Measurements from ENCODE around the gene YTHDF2. TPM values are rescaled to one million over a fixed set of nuclear protein-coding genes. Genes with fewer than 3 reads are reported as not detected.
A peak's percentile ranks its signal among the peaks of the same experiment; 100 is the strongest.
"Not testable (repeated sequence)": the region's sequence is repeated elsewhere in the genome, so short reads cannot be mapped to it uniquely, and the experiment has no call there.

YTHDF2 gene
- total RNA-seq, 2 donors from 2014 or later: 51.5 to 86.5 TPM

DNA sequence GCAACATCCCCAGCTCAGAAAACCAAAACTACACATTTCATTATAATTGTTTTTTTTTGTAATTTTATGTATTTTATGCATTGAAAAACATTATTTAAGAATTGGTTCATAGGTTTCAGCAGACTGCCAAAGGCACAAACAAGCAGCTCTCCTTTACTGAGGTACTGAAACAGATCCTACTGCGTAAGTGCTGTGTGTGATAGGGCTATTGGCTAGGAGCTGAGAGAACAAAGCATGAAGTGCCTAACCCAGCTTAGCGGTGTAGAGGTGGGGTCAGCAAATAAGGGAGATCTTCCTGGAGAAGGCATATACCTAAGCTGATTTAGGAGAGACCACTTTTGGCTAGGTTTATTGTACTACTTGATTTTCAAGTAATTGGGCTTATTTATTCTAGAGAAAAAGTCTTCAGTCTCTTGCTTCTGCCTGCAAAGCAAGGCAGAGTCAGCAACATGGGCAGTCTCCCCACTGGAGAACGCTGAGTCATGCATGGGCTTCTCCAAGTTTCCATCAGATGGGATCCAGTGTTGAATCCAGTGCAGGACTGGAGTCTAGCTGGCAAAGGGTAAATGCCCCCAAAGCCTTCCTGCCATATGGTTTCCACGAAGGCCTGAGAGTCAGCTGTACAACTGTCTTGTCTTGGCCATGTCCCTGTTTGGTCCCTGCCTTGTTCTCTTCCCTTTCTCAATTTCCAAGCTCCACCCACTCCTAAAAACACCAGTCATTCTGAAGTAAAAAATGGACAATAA, 18.0 kb upstream of the YTHDF2 start:
- Histone ChIP-seq H3K4me1 (replicated peaks) (no peaks in the 10 kb centered on the region), H3K36me3 (peaks cover 0 to 5% of the 10 kb centered on the region in 2 donors), H3K4me3 (no peak overlapping the region), H3K9me3 (no peaks in the 10 kb centered on the region), H3K27me3 (replicated peaks; ENCODE audit: insufficient read depth) (no peaks in the 10 kb centered on the region), H3K27ac (no peak overlapping the region)
- DNase-seq (ENCODE audit: low spot score): no peak
- no peak for TF ChIP-seq POLR2A (IDR thresholded peaks at IDR 0.05)
- TF ChIP-seq, protein P1, sequence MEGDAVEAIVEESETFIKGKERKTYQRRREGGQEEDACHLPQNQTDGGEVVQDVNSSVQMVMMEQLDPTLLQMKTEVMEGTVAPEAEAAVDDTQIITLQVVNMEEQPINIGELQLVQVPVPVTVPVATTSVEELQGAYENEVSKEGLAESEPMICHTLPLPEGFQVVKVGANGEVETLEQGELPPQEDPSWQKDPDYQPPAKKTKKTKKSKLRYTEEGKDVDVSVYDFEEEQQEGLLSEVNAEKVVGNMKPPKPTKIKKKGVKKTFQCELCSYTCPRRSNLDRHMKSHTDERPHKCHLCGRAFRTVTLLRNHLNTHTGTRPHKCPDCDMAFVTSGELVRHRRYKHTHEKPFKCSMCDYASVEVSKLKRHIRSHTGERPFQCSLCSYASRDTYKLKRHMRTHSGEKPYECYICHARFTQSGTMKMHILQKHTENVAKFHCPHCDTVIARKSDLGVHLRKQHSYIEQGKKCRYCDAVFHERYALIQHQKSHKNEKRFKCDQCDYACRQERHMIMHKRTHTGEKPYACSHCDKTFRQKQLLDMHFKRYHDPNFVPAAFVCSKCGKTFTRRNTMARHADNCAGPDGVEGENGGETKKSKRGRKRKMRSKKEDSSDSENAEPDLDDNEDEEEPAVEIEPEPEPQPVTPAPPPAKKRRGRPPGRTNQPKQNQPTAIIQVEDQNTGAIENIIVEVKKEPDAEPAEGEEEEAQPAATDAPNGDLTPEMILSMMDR (IDR thresholded peaks at IDR 0.05): no peak
- WGBS: 77% methylated on average over 4 of the region's 4 CpGs
- intact Hi-C loops (cut with DNase I): no loop called here

DNA sequence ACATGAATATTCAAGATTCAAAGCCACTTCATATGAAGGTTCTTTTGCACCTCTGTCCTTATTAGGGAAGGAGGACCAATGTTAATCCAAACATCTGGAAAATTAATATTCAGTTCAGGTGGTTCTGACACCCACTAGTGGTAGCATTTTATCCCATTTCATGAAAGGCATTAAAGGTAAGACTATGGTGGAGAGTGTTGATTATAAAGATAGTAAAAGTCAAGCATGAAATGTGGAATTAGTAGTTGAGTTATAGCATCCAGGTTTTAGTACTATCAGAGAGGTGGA, 17.5 kb upstream of the YTHDF2 start:
- TF ChIP-seq, protein P1 (IDR thresholded peaks at IDR 0.05): no peak
- TF ChIP-seq POLR2A (IDR thresholded peaks at IDR 0.05) (no peak), POLR2AphosphoS5 (IDR thresholded peaks at IDR 0.05) (no peak)
- Histone ChIP-seq H3K4me1 (replicated peaks) (no peaks in the 10 kb centered on the region), H3K27me3 (replicated peaks; ENCODE audit: insufficient read depth) (no peaks in the 10 kb centered on the region), H3K36me3 (peaks cover 0 to 3% of the 10 kb centered on the region in 2 donors), H3K4me3 (no peak overlapping the region), H3K9me3 (no peaks in the 10 kb centered on the region), H3K27ac (no peak overlapping the region)
- intact Hi-C loops (cut with DNase I): no loop called here
- no peak for DNase-seq (ENCODE audit: low spot score)

DNA sequence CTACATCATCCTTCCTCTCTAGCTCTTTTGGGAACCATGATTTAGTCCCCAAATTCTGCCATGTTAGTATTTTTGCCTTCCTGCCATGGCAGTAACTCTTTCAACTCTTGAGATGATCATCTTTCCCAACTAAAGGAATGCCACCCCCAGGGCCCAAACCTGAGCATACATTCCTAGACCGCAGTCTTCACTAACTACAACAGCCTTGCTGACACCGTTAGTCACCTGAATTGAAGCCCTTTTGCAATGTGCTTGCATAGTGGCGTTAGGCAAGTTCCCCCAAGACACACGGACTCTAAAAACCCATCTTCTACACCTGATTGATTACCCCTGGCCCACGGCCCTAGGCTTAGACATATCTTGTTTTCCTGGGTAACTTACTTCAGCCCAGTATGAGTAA, 16.4 kb upstream of the YTHDF2 start:
- H3K27me3 ChIP-seq (replicated peaks; ENCODE audit: insufficient read depth): no peaks in the 10 kb centered on the region
- WGBS: 77% methylated on average over 5 of the region's 5 CpGs
- intact Hi-C loops (cut with DNase I): no loop called here
- DNase-seq (ENCODE audit: low spot score): no peak
- no peak overlapping the region for H3K27ac ChIP-seq
- H3K4me3 ChIP-seq: no peak overlapping the region
- no peaks in the 10 kb centered on the region for H3K36me3 ChIP-seq
- H3K9me3 ChIP-seq: no peaks in the 10 kb centered on the region
- TF ChIP-seq, protein P1 (IDR thresholded peaks at IDR 0.05): no peak
- TF ChIP-seq POLR2AphosphoS5 (IDR thresholded peaks at IDR 0.05): no peak
- H3K4me1 ChIP-seq (replicated peaks): no peaks in the 10 kb centered on the region

DNA sequence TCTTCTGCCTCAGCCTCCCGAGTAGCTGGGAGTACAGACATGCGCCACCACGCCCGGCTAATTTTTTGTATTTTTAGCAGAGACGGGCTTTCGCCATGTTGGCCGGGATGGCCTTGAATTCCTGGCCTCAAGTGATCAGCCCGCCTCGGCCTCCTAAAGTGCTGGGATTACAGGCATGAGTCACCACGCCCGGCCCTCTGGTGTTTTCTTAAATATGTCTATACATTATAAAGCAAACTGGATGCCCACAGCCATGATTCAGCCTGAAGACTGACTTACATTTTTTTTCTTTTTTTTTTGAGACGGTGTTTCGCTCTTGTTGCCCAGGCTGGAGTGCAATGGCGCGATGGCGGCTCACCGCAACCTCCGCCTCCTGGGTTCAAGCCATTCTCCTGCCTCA, 14.8 kb upstream of the YTHDF2 start:
- H3K36me3 ChIP-seq; DNase-seq (ENCODE audit: low spot score); H3K4me1 ChIP-seq (replicated peaks); H3K27me3 ChIP-seq (replicated peaks; ENCODE audit: insufficient read depth); H3K4me3 ChIP-seq; H3K27ac ChIP-seq; H3K9me3 ChIP-seq; intact Hi-C loops (cut with DNase I): not testable (repeated sequence)
- WGBS: 96% methylated on average over 18 of the region's 18 CpGs

DNA sequence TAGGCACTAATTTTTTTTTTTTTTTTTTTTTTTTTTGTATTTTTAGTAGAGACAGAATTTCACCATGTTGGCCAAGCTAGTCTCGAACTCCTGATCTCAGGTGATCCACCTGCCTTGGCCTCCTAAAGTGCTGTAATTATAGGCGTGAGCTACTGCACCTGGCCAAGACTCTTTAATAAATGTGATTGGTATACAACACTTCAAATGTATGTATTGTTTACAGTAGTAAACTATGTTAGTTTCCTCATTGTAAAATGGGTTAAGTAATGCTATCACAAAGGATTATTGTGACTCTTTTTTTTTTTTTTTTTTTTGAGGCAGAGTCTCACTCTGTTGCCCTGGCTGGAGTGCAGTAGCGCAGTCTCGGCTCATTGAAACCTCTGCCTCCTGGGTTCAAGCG, 11.4 kb upstream of the YTHDF2 start:
- H3K27me3 ChIP-seq (replicated peaks; ENCODE audit: insufficient read depth); H3K9me3 ChIP-seq; H3K4me1 ChIP-seq (replicated peaks); H3K4me3 ChIP-seq; H3K36me3 ChIP-seq; H3K27ac ChIP-seq; intact Hi-C loops (cut with DNase I); DNase-seq (ENCODE audit: low spot score): not testable (repeated sequence)
- WGBS: 91% methylated on average over 5 of the region's 5 CpGs

DNA sequence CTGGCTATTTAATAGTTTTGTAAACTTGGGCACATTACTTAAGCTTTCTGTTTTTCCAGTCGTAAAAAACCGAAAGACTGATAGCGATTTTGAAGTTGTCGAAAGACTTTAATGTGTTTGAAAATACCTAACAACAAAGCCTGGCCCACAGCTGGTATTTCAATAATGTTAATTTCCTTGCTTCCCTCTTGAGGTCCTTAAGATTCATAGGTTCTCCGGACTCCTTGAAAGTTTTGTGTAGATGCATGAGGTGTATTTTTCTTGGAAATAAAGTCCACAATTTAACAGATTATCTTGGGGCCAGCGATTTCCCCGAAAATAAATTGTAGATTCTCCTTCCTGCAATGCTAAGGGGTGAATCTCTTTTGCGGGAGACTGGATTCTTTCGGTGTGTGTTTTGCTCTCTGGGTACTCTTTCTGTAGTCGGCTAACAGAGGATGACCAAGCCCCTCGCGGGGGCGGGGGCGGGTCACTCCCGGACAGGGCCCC, 735 bp upstream of the YTHDF2 start:
- Histone ChIP-seq H3K27me3 (replicated peaks; ENCODE audit: insufficient read depth) (no peaks in the 10 kb centered on the region), H3K27ac (peak overlapping the region; percentile 82 to 89), H3K36me3 (peaks cover 0 to 14% of the 10 kb centered on the region in 2 donors), H3K4me3 (peak overlapping the region; percentile 52 to 74), H3K4me1 (replicated peaks) (peaks cover 3% of the 10 kb centered on the region), H3K9me3 (no peaks in the 10 kb centered on the region)
- TF ChIP-seq POLR2AphosphoS5 (IDR thresholded peaks at IDR 0.05): no peak
- TF ChIP-seq, protein P1 (IDR thresholded peaks at IDR 0.05): no peak
- no peak for TF ChIP-seq POLR2A (IDR thresholded peaks at IDR 0.05)
- 7% methylated on average over 15 of the region's 15 CpGs for WGBS
- no peak for DNase-seq (ENCODE audit: low spot score)
- intact Hi-C loops (cut with DNase I): loop anchor here (2.0 kb wide), 2 partner anchors 67 to 93 kb away; partner anchors contain the start of genes GMEB1 and TAF12

Data from prostate gland (tissue), 2 donors.